ENCODE measurements around the gene PACSIN1.

- TF ChIP-seq CTCF (IDR thresholded peaks at IDR 0.05) (no peak), EP300 (IDR thresholded peaks at IDR 0.05) (no peak), POLR2AphosphoS5 (IDR thresholded peaks at IDR 0.05) (no peak), POLR2A (IDR thresholded peaks at IDR 0.05) (no peak)
These were observed 28.3 kb upstream of the PACSIN1 start for GRCh38 chr6:34437644-34437970.
